Activated T-helper 1 cell treated with anti-CD3 and anti-CD28 coated beads, Interleukin-12 subunit alpha, Interleukin-12 subunit beta, Interleukin-2, Interleukin-4 antibody, amounts not matched to agents 30 ng/mL and 10 ng/mL and 1 ng/mL, durations not matched to agents 14 hours and 24 hours and 36 hours (primary cell): ENCODE data around the gene GSTM3. TPM values are rescaled to one million over a fixed set of nuclear protein-coding genes. Genes with fewer than 3 reads are reported as not detected.
A peak's percentile ranks its signal among the peaks of the same experiment; 100 is the strongest.
"Not testable (repeated sequence)": the region's sequence is repeated elsewhere in the genome, so short reads cannot be mapped to it uniquely, and the experiment has no call there.

Experiments used
- DNase-seq: peaks from one replicate; pipeline ENCODE4 v3.0.0; 2021; ENCODE audit warnings: low spot score
- H3K27ac Mint-ChIP-seq: one replicate; pipeline ENCODE4 v1.8.0; 2021; ENCODE audit warnings: mild to moderate bottlenecking, mixed read lengths
- H3K27me3 Mint-ChIP-seq: one replicate; pipeline ENCODE4 v1.8.0; 2022; ENCODE audit warnings: mild to moderate bottlenecking, moderate library complexity, mixed read lengths; ENCODE audit not compliant: insufficient read depth
- H3K36me3 Mint-ChIP-seq: one replicate; pipeline ENCODE4 v1.8.0; 2021; ENCODE audit warnings: low read depth, mixed read lengths
- H3K4me1 Mint-ChIP-seq: one replicate; pipeline ENCODE4 v1.8.0; 2021; ENCODE audit warnings: low read depth, mixed read lengths
- H3K4me3 Mint-ChIP-seq: one replicate; pipeline ENCODE4 v1.8.0; 2021; ENCODE audit warnings: mild to moderate bottlenecking, moderate library complexity, mixed read lengths
- H3K9me3 Mint-ChIP-seq: one replicate; pipeline ENCODE4 v1.8.0; 2021; ENCODE audit warnings: mixed read lengths
- intact Hi-C: fragments of 100-400 bp; cut with micrococcal nuclease; formaldehyde crosslinking; loops from one replicate; pipeline ENCODE4 v1.15.1; 2024
- total RNA-seq: library from RNA; stranded (reverse); gene quantifications from 2 replicates; pipeline ENCODE4 v1.2.3, GENCODE V29; 2022

Gene GSTM3
- total RNA-seq, 1 donor from 2014 or later, result 10.1 TPM

GRCh38 chr1:109771712-109772657, 31.1 kb upstream of the GSTM3 start:
- Mint-ChIP-seq H3K36me3 (no peaks in the 10 kb centered on the region), H3K9me3 (no peaks in the 10 kb centered on the region), H3K27ac (no peak overlapping the region), H3K27me3 (peaks cover 9% of the 10 kb centered on the region), H3K4me1 (peaks cover 17% of the 10 kb centered on the region), H3K4me3 (no peak overlapping the region)
- DNase-seq, result no peak
- intact Hi-C loops, result no loop called here

GRCh38 chr1:109770331-109771095, 29.7 kb upstream of the GSTM3 start:
- H3K36me3 Mint-ChIP-seq, result no peaks in the 10 kb centered on the region
- H3K27me3 Mint-ChIP-seq, result peaks cover 9% of the 10 kb centered on the region
- DNase-seq, result no peak
- no peak overlapping the region for H3K4me3 Mint-ChIP-seq
- H3K27ac Mint-ChIP-seq, result no peak overlapping the region
- H3K9me3 Mint-ChIP-seq, result no peaks in the 10 kb centered on the region
- H3K4me1 Mint-ChIP-seq, result peaks cover 12% of the 10 kb centered on the region
- intact Hi-C loops, result no loop called here

- Mint-ChIP-seq H3K4me1 (peaks cover 12% of the 10 kb centered on the region), H3K36me3 (no peaks in the 10 kb centered on the region), H3K27ac (no peak overlapping the region), H3K9me3 (no peaks in the 10 kb centered on the region), H3K4me3 (no peak overlapping the region), H3K27me3 (peaks cover 5% of the 10 kb centered on the region)
- intact Hi-C loops, result no loop called here
- DNase-seq, result no peak
Observed at GRCh38 chr1:109769330-109770078, 28.7 kb upstream of the GSTM3 start.

- intact Hi-C loops, result no loop called here
- Mint-ChIP-seq H3K4me3 (no peak overlapping the region), H3K27me3 (peaks cover 5% of the 10 kb centered on the region), H3K9me3 (no peaks in the 10 kb centered on the region), H3K36me3 (no peaks in the 10 kb centered on the region), H3K4me1 (peaks cover 10% of the 10 kb centered on the region), H3K27ac (peak overlapping the region; percentile 21)
- DNase-seq, result no peak
Observed at GRCh38 chr1:109768820-109769219, 28.0 kb upstream of the GSTM3 start.

GRCh38 chr1:109768335-109768650, 27.5 kb upstream of the GSTM3 start:
- H3K27me3 Mint-ChIP-seq, result peaks cover 5% of the 10 kb centered on the region

GRCh38 chr1:109767637-109768334, 26.9 kb upstream of the GSTM3 start:
- Mint-ChIP-seq H3K4me1 (peaks cover 6% of the 10 kb centered on the region), H3K9me3 (no peaks in the 10 kb centered on the region), H3K27ac (no peak overlapping the region), H3K36me3 (no peaks in the 10 kb centered on the region), H3K27me3 (peaks cover 5% of the 10 kb centered on the region), H3K4me3 (no peak overlapping the region)
- DNase-seq, result no peak
- intact Hi-C loops, result no loop called here

More at GRCh38 chr1:109768335-109768650, 27.5 kb upstream of the GSTM3 start:
- peaks cover 6% of the 10 kb centered on the region for H3K4me1 Mint-ChIP-seq
- intact Hi-C loops, result no loop called here
- no peaks in the 10 kb centered on the region for H3K9me3 Mint-ChIP-seq
- H3K27ac Mint-ChIP-seq, result no peak overlapping the region
- DNase-seq, result no peak
- no peaks in the 10 kb centered on the region for H3K36me3 Mint-ChIP-seq
- H3K4me3 Mint-ChIP-seq, result no peak overlapping the region

GRCh38 chr1:109766991-109767636, 26.3 kb upstream of the GSTM3 start:
- H3K4me3 Mint-ChIP-seq, H3K4me1 Mint-ChIP-seq, H3K36me3 Mint-ChIP-seq, H3K27ac Mint-ChIP-seq, H3K9me3 Mint-ChIP-seq, intact Hi-C loops, H3K27me3 Mint-ChIP-seq, DNase-seq: not testable (repeated sequence)

GRCh38 chr1:109765896-109766615, 25.2 kb upstream of the GSTM3 start:
- peaks cover 4% of the 10 kb centered on the region for H3K27me3 Mint-ChIP-seq
- no peak for DNase-seq
- H3K4me1 Mint-ChIP-seq, result peaks cover 6% of the 10 kb centered on the region
- H3K9me3 Mint-ChIP-seq, result no peaks in the 10 kb centered on the region
- no peak overlapping the region for H3K27ac Mint-ChIP-seq
- H3K4me3 Mint-ChIP-seq, result no peak overlapping the region
- intact Hi-C loops, result no loop called here
- H3K36me3 Mint-ChIP-seq, result no peaks in the 10 kb centered on the region

GRCh38 chr1:109765483-109765815, 24.6 kb upstream of the GSTM3 start:
- Mint-ChIP-seq H3K9me3 (no peaks in the 10 kb centered on the region), H3K36me3 (no peaks in the 10 kb centered on the region), H3K4me1 (peaks cover 6% of the 10 kb centered on the region), H3K4me3 (no peak overlapping the region), H3K27ac (no peak overlapping the region), H3K27me3 (peaks cover 3% of the 10 kb centered on the region)
- no peak for DNase-seq
- intact Hi-C loops, result no loop called here

GRCh38 chr1:109764561-109765482, 24.0 kb upstream of the GSTM3 start:
- no peak overlapping the region for H3K4me3 Mint-ChIP-seq
- intact Hi-C loops, result no loop called here
- peaks cover 3% of the 10 kb centered on the region for H3K27me3 Mint-ChIP-seq
- DNase-seq, result no peak
- H3K9me3 Mint-ChIP-seq, result no peaks in the 10 kb centered on the region
- no peaks in the 10 kb centered on the region for H3K36me3 Mint-ChIP-seq
- peaks cover 6% of the 10 kb centered on the region for H3K4me1 Mint-ChIP-seq
- no peak overlapping the region for H3K27ac Mint-ChIP-seq
